Activated naive CD8-positive, alpha-beta T cell treated with anti-CD3 and anti-CD28 coated beads, Interleukin-2, amount 50 U/mL, for 16 hours (primary cell): Measurements from ENCODE around the gene RAD51B.
"Not testable (repeated sequence)": the region's sequence is repeated elsewhere in the genome, so short reads cannot be mapped to it uniquely, and the experiment has no call there.

Source experiments
- DNase-seq: peaks from one replicate; pipeline ENCODE4 v3.0.0-alpha.2; 2020; ENCODE audit warnings: low read depth, low spot score

Gene RAD51B

DNA sequence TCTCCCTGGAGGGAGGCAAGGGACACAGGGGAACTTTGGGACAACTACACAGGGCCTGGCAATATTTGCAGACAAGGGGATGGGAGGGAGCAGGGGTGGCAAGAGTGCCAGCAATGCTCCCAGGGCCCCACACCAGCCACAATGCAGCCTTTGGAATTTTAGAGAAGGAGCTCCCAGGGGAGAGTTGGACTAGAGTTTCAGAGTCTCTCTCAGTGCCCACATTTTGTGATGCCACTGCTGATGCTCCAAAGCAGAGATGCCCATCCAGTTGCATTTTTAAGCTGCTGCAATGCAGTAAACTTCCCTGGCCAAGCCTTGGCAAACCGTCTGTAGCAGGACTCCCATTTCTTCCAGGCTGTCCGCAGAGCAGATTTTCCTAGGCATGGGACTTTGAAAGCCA is 874.3 kb downstream of the RAD51B start:
- DNase-seq: no peak

- no peak for DNase-seq
Observed at GRCh38 chr14:68694516-68695235, 875.1 kb downstream of the RAD51B start.

GRCh38 chr14:68695326-68695768 is 875.8 kb downstream of the RAD51B start:
- no peak for DNase-seq

- DNase-seq: no peak
Observed at GRCh38 chr14:68695856-68696255, 876.3 kb downstream of the RAD51B start.

DNA sequence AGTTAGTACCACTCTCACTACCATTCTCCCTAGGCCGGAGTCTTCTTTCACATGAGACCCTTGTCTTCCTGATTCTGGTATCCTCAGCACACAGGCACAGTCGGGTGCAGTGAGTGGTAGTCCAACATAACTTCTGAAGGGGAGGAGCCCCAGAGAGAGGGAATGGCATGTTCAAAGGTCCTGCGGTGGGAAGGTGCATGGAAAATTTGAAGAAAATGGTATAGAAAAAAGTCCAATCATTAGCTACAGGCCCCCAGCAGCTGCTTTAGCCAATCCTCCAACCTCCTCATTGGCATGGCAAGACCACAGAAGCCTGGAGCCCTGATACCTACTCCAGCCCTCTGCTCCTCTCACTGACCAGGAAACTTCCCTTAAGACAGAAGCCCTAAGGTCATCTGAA is 876.7 kb downstream of the RAD51B start:
- no peak for DNase-seq

GRCh38 chr14:68696721-68697495 is 877.3 kb downstream of the RAD51B start:
- no peak for DNase-seq

- DNase-seq: not testable (repeated sequence)
Observed at GRCh38 chr14:68698773-68699172, 879.2 kb downstream of the RAD51B start.

DNA sequence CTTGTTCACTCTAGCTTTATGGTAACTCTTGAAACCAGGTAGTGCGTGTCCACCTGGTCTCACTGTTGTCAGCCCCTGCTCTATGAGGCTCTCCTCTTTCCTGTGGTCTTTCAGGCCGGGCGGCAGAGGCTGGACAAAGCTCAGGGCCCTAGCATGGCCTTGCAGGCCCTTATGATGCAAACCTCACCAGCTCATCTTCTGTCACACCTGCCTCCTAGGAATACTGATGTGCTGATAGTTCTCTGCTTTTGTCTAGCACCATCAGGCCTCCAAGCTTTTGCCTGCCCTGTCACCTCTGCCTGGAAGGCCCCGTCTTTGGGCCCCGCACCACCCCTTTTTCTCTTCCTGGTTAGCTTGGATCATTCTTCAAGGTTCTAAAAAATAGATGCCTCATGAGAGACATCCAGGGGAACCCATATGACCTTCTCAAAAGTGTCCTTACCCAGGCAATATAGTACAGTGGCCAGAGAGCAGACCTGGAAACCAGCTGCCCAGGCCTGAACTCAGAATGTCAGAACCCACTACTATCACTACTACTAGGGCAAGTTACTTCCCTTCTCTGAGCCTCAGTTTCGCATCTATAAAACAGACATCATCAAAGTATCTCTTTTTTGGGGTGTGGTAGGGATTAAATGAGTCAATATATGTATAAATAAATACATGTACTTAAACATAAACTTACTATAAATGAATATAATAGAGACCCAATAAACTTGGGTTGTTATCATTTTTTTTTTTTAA is 881.6 kb downstream of the RAD51B start:
- DNase-seq: no peak

DNA sequence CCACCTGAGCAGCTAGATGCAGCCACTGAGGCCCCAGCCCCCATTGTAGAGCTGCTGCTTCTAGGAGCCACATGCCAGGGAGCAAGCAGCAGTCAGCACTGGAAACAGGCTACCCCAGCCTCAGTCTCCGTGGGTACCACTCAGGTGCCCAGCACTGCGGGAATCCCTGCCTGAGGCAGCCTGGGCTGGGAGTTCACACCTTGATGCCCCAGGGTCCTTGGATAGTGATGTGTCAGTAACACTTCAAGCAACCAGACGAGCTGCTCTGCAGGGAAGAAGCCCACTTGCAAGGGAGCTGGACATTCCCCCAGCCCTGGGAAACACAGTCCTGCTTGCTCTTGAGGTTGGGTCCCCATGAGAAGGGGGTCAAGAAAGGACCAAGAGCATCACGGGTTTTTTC is 882.6 kb downstream of the RAD51B start:
- DNase-seq: no peak

- no peak for DNase-seq
Observed at GRCh38 chr14:68702578-68702977, 883.0 kb downstream of the RAD51B start.

- no peak for DNase-seq
Observed at GRCh38 chr14:68703093-68703492, 883.5 kb downstream of the RAD51B start.

- no peak for DNase-seq
Observed at GRCh38 chr14:68704736-68705720, 885.4 kb downstream of the RAD51B start.

- no peak for DNase-seq
Observed at GRCh38 chr14:68705741-68706283, 886.2 kb downstream of the RAD51B start.

DNA sequence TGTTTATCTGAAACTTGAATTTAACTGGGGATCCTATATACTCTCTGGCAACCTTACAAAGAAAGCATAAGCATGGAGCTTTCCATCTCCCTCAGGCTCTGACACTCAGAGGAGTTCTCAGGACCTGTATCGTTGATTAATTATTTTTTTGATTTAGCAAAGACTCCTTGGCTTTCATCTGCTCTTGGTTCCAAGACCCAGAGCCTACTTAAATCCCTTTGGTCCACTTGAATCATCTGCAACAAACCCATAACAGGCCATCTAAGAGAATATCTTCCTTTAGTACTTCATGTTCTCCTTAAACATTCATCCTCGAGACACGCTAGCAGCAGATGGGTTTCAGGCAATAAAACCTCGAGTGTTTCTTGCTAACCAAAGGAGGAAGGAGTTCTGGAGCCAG is 887.9 kb downstream of the RAD51B start:
- DNase-seq: no peak

- DNase-seq: no peak
Observed at GRCh38 chr14:68708343-68708742, 888.8 kb downstream of the RAD51B start.

DNA sequence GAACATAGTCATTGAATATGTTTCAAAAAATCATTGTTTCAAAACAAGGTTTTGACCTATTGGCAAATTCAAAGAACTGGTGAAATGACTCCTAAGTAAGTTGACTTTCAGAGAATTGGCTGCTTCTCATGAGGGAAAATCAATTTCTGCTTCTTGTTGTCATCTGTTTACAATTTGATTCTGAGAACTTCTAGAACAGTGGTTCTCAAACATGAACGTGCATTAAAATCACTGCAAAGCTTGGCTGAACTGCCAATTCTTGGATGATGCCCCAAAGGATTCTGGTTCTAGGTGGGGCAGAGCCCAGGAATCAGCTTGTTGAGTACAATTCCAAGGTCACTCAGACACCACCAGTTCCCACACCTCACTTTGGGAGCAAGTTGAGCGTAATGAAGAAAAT is 889.4 kb downstream of the RAD51B start:
- DNase-seq: no peak

DNA sequence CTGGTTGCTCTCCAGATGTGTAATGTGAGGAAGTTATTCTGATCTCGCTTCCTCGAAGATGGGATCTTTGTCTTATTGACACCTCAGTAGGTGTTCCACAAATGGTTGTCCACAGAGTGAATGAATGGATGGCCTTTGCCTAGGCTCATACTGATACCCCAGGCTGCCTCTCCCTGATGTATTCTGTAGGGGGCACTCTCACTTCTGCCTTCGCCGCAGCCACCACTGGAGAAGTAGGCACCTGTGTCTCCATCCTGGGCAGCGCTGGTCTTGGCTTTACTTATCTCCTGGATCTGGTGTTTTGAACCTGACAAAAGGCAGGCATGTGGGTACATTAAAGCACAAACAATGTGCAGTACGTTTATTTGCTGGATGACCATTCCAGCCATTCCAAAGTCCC is 891.2 kb downstream of the RAD51B start:
- DNase-seq: no peak

- no peak for DNase-seq
Observed at GRCh38 chr14:68711561-68712309, 892.2 kb downstream of the RAD51B start.

- no peak for DNase-seq
Observed at GRCh38 chr14:68712703-68713370, 893.3 kb downstream of the RAD51B start.

GRCh38 chr14:68713782-68714181 is 894.2 kb downstream of the RAD51B start:
- no peak for DNase-seq
